Activated CD4-positive, CD25-positive, alpha-beta regulatory T cell (primary cell): ENCODE measurements around the gene E2F8.

Experiments
- DNase-seq, 4 experiments: peaks; one replicate each; lab custom pipeline; 2025; lab: John Stamatoyannopoulos, UW

The E2F8 gene

GRCh38 chr11:19253153-19253745, 12.5 kb upstream of the E2F8 start:
- no peak for DNase-seq

- no peak for DNase-seq
Measured at GRCh38 chr11:19252394-19253152, 11.8 kb upstream of the E2F8 start.

- no peak for DNase-seq
Measured at GRCh38 chr11:19251577-19251976, 10.8 kb upstream of the E2F8 start.

DNA sequence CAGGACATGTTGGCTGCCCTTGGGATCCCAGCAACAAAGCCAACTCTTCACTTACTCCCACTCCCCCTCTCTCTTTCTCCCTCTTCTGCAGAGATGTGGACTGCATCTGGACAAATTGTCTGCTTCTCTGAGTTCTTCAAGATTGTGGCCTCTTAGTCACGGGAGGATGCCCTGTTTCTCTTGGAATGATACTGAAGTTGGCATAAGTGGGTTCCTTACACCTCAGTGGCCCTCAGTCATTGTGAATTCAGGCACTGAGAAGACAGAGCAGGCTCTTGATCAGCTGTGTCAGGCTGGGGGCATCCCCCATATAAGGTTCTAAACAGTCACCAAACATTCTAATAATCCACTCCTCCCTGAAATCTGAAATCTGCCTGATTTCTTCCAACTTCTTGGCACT, 6.1 kb upstream of the E2F8 start:
- no peak for DNase-seq

GRCh38 chr11:19245351-19245750, 4.6 kb upstream of the E2F8 start:
- DNase-seq: no peak

DNA sequence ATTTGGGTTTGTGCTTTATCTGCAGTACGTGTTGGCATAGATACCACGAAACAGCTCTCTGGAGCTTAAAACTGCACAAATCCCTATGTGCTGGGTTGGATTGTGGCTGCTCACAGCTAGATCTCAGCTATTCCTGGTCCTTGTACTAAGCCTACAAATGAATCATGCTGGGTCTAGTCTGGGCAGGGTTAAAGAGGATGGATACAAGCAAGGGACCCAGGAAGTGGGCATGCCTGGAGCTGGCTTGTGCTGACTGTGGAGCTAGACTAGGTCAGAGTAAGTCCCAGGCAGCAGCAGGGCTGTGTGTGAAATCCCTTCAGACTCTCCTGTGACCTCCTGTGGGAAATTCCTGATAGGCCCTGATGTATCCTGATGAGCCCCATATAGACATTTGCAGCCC, 3.9 kb upstream of the E2F8 start:
- DNase-seq: no peak

GRCh38 chr11:19244084-19244483, 3.3 kb upstream of the E2F8 start:
- DNase-seq: no peak

- no peak for DNase-seq
Measured at GRCh38 chr11:19243613-19244012, 2.9 kb upstream of the E2F8 start.

GRCh38 chr11:19243143-19243542, 2.4 kb upstream of the E2F8 start:
- no peak for DNase-seq

DNA sequence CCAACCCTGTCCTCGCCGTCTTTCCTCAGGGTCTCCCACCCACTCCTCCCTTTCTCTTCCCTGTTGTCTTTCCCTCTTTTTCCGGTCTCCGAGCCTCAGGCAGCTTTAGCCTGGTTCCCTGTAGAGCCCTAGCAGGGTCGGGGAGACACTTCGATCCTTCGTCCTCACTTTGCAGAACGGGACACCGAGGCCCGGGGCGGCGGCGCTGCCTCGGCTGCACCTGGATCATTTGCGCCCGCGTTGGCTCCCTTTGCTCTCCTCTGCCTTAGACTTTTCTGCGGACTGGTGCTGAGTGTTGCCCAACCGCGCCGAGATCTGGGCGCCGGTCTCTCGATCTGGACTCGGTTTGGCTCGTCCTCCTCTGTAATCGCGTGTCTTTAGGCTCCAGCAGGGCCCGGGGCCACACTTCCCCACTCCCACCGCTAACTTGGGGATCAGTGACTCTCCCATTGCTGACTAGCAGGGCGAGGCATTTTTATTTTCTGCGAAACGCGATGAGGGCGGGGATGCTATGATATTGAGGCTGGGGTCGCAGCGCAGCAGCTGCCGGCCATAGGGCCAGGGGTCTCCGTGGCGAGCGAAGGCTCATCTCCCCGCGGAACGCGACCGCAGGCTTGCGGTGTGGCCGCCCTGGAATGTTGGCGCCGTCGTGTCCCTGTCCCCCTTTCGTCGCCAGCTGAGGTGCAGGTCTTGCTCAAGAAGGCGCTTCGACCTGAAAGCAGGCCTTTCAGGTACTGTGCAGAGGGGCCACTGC, 1.6 kb upstream of the E2F8 start:
- no peak for DNase-seq

DNA sequence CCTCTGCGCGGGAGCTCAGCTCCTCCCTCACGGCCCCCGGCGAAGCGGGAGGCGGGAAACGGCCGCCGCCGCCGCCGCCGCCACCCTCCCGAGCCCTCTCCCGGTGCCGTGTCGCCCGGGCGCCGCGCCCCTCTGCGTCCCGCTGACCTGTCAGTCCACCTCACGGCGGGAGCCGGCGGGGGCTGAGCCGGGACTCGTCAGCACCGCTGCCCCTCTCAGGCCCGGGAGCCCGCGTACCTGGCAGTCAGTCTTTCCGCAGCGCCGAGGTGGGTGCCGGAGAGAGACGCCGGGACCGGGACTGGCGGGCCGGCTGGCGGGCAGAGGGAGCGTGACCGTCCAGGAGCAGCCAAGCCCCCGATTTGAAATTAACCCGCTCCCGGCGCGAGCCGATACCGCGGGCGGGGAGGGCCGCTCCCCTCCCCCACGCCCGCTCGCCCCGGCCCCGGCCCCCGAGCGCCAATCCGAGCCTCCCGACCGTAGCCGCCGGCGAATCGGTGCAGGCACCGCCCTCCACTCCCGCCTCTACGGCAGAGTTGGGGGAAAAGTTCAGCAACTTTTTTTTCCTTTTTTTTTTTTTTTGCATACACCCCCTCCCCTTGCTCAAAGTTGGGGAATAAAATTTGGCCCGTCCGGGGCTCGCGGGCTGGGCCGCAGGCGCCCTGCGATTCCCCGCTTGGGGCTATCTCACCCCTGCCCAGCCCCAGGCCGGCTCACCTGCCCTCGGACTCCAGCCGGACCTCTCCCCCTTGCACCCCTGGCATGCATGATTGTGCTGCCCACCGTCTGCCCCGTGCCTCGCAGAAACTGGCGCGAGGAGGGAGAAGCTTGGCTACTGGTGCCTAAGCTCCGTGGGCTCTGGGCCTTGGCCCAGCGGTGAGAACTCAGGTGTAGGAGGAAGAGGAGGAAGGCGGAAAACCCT, 774 bp upstream of the E2F8 start:
- peak in 1 of 4 experiments; percentile 14 for DNase-seq

DNA sequence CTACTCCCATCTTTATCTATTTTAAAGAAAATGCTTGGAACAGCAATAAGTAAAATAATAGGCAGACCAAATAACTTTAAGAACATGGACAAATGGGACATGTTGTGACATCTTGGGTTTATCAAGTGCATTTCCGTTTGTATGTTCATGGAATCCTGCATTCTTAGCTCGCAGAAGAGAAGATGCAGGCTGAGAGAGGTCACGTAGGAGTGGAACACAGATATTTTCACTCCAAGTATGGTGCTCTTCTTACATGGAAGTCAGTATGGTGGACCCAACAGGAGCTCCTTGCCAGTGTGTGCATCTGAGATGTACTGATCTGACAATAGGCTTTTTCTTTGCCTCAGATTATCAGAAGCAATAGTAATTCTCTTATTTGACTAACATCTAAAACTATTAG, 1.7 kb downstream of the E2F8 start:
- DNase-seq: no peak

DNA sequence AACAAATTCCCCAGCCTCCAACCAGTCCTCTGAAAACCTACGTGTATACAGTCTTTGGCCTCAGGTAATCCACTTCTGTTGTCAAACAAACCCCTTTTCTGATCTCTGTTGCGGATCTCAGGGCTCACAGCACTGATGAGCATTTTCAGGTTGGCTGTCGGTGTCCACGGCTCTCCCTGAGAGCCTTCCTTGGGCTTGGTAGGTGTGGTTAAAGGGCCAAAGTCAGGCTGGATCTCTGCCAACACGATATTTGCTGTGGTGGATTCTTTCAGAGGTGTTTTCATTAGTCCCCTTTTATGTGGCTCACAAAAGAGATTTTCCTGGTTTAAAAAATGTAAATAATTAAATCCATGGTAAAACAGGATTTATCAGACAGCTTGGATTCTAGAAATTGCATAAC, 2.9 kb downstream of the E2F8 start:
- DNase-seq: no peak

DNA sequence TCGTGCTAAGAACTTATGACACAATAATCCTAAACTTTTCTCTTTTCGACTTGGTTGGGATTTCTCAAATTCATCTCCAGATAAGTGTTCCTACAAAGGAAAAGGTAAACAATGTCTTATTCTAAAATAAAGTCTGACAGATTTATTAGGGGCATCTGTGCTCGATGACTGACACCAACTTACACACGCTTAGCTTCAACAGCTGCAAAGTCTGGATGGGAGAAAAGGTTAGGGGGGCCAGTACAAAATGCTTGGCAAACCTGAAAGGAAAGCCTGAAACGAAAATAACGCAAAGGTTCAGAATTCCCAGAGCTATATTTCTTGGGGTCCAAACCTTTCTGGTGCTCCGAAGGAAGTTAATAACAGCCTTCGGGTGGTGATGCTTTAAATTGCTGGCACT, 3.4 kb downstream of the E2F8 start:
- DNase-seq: no peak

- DNase-seq: no peak
Measured at GRCh38 chr11:19234231-19234817, 6.4 kb downstream of the E2F8 start.

DNA sequence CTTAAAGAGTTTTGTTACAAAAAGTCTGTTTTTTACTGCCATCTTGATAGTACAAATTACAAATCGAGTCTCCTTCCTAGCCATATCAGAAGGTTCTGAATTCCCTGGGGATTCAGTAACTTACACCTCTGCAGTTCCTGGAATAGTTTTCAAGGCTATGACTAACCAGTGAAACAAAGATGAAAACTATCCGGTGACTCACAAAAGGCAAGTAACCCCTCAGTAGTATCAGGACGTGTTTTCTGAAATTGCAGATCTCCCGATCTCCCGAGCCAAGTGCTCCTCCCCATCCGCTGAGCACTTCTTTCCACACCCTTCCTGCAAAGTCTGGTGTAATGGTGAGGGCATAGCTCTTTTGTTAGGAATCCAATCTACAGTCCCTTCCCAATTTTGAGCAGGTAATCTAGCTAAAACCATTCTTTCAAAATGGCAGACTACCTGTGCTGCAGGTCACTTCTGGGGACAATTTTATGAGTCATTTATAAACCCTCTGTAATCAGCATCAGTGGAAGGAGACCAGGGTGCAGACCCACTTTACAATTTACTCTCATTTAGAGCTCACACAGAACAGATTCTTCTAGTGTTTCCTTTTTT, 7.7 kb downstream of the E2F8 start:
- DNase-seq: no peak

DNA sequence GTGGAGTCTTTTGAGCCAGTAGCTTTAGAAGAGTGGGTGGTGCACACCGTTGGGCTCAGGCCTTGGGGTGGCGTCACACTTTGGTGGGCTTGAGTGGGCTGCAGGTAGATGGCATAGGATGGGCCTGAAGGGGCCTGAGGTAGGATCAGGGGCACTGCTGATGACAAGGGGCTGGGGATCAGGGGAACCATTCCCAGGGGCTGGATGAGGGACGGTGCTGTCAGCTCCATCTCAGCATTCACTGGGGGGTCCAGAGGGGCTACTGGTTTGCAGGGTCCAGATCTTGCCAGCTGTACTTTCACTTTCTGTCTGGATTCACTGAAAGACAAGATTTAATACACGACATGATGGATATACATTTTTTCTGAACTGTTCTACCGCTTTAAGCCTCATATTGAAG, 11.1 kb downstream of the E2F8 start:
- no peak for DNase-seq

GRCh38 chr11:19228968-19229367, 11.8 kb downstream of the E2F8 start:
- no peak for DNase-seq

- no peak for DNase-seq
Measured at GRCh38 chr11:19226378-19227195, 14.2 kb downstream of the E2F8 start.

- DNase-seq: no peak
Measured at GRCh38 chr11:19225581-19225980, 15.2 kb downstream of the E2F8 start.
